Loucy (cell line): ENCODE measurements around the gene NPPC.
A peak's percentile ranks its signal among the peaks of the same experiment; 100 is the strongest.

Experiments
- EZH2phosphoT487 ChIP-seq: fragments of 200-600 bp; IDR thresholded peaks from 2 replicates; pipeline ENCODE4 v1.6.1; 2018; ENCODE audit warnings: antibody characterized with exemption, mild to moderate bottlenecking, moderate library complexity, borderline replicate concordance
- TF ChIP-seq, protein P1 (sequence below): fragments of 200-600 bp; sonication (generic); conservative IDR thresholded peaks from 2 replicates; pipeline ENCODE4 v1.5.1; 2014; ENCODE audit warnings: mild to moderate bottlenecking, antibody characterized with exemption, low read length

- TF ChIP-seq, protein P1, sequence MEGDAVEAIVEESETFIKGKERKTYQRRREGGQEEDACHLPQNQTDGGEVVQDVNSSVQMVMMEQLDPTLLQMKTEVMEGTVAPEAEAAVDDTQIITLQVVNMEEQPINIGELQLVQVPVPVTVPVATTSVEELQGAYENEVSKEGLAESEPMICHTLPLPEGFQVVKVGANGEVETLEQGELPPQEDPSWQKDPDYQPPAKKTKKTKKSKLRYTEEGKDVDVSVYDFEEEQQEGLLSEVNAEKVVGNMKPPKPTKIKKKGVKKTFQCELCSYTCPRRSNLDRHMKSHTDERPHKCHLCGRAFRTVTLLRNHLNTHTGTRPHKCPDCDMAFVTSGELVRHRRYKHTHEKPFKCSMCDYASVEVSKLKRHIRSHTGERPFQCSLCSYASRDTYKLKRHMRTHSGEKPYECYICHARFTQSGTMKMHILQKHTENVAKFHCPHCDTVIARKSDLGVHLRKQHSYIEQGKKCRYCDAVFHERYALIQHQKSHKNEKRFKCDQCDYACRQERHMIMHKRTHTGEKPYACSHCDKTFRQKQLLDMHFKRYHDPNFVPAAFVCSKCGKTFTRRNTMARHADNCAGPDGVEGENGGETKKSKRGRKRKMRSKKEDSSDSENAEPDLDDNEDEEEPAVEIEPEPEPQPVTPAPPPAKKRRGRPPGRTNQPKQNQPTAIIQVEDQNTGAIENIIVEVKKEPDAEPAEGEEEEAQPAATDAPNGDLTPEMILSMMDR, result no peak
- TF ChIP-seq EZH2phosphoT487, result peak; percentile 71
Measured at GRCh38 chr2:231909631-231910030, 16.6 kb downstream of the NPPC start.
